Endothelial cell of hepatic sinusoid (primary cell): ENCODE measurements around the gene GLS.

Source experiments
- in situ Hi-C: cut with HindIII; loops from 2 replicates; pipeline ENCODE4 v1.10.0; 2017; ENCODE audit warnings: low sequenced_read_pairs

The GLS gene

DNA sequence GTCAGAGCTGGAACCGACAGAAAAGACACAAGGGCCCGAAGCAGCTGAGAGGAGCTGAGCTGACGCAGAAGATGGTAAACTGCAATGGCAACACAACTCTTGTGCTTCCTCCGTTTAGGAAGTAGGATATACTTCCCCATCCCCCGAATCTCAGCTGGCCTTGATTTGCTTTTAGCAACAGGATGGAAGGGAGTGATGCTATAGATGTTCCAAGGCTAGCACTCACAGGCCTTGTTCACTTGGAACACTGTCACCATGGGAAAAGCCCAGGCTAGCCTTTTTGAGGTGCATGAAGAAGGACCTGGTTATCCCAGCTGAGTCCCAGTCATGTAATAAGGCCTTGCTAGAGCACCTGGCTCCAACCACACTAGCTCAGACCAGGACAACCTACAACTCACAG, 107.3 kb downstream of the GLS start:
- in situ Hi-C loops = no loop called here

DNA sequence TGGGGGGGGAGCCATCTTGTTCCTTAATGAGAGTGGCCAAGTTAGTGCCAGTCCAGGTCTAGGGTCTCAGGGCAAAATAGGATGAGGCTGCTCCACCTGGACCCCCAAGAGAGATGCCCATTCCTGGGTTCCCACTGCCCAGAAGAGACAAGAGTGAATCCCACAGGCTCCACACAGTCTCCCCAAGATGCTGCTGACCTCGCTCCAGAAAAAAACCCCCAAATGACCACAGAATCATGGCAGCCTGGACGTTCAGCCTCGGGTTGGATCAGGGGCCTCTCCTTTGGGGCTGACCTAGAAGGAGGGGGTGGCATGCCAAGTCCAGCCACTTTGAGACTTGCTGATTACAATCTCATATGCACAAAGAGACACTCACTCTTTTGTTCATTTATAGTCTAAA, 108.3 kb downstream of the GLS start:
- in situ Hi-C loops = no loop called here

DNA sequence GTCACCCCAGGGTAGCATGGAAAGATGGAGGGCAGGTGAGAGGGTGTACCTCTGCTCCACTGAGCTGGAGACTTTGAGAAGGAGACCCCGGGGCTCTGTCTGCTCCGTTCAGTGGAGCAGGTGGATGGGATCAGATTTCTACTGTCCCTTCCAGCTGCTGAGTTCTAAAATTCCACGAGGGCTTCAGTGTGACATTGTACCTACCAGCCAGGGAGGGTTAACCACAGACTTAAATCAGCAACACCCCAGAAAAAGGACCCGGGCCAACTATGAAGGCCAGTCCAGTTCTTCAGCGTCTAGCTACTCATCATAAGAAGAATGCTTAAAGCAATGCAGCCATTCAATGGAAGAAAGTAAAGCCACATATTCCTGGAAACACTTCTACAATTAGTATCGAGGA, 109.5 kb downstream of the GLS start:
- in situ Hi-C loops = no loop called here

DNA sequence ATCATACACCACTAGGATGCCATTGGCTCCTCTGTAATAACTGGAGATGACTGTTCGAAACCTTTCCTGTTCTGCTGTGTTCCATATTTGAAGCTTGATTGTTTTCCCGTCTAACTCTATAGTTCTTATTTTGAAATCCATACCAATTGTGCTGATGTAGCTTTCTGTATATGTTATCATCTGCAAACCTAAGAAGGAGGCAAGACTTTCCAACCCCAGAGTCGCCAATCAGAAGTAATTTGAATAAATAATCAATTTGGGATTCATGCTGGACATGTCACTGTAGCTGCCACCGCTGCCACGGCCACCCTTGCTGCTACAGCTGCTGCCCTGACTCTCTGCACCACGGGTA, 112.6 kb downstream of the GLS start:
- in situ Hi-C loops = no loop called here

DNA sequence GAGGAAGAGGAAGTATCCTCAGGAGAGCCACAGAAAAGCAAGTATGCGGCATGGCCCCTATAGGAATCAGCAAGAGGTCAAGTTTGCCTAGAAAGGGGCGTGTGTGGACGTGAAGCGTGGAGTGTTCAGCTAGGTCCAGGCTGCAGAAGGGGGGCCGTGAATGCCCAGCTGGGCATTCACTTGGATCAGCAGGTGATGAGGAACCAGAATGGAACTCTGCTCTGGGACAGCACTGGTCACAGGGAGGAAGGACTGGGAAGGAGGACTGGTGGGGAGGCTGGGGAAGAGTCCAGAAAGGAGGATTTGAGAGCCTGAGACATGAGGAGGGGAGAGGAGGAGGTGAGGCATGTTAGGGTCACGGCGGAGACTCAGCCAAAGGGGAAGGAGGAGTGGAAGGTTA, 113.5 kb downstream of the GLS start:
- in situ Hi-C loops = no loop called here

DNA sequence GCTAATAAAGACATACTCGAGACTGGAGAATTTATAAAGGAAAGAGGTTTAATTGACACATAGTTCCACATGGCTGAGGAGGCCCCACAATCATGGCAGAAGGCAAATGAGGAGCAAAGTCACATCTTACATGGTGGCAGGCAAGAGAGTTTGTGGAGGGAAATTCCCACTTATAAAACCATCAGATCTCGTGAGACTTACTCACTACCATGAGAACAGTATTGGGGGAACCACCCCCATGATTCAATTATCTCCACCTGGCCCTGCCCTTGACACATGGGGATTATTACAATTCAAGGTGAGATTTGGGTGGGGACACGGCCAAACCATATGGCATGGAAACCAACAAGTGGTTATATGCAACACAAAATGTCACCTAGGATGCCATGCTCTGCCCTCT, 114.7 kb downstream of the GLS start:
- in situ Hi-C loops = loop anchor here (5.0 kb wide), 1 partner anchor 52 kb away; no protein-coding TSS in a partner anchor

DNA sequence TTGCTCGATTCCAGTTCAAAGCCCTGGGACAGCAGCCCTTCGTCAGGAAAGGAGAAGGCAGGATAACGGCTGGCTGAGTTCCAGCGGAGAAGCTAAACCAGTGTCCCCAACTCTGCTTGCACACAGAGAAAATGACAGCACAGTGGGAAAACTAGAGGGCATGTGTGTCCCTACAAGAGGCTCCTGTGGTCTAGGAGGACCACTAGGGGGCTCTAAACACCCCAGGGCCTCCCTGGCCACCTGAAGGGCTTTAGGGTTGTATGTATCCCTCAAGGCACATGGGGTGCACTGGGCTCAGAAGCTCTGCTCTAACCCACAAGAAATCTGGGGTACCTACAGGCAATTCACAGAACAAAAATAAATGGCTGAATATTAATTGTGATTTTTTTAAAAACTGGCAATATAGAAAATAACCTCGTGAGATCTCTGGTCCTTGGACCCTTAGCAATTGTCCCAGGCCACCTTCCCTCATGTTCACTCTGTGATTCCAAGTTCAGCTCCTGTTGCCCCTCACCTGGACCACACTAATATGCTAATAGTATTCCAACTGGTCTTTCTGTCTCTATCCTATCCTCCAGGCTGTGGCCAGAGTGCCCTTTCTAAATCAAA, 115.8 kb downstream of the GLS start:
- in situ Hi-C loops = loop anchor here (5.0 kb wide), 1 partner anchor 51 kb away; no protein-coding TSS in a partner anchor

DNA sequence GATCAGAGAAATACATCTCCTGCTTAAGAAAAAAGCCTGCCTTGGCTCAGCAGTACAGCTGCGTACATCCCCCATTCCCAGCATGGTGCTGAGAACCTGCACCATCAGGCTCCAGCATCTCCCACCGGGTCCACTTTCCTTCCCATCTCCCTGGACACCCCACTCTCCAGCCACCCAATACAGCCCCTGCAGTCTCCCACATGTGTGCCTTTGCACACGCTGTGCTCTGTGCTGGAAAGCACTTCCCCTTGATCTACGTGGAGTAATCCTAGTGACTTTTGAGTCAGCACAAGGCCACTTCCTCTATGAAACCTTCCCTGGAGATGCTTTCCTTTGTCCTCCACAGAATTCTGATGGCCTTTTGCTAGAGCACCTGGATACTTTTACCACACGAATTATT, 116.3 kb downstream of the GLS start:
- in situ Hi-C loops = loop anchor here (5.0 kb wide), 1 partner anchor 50 kb away; no protein-coding TSS in a partner anchor

DNA sequence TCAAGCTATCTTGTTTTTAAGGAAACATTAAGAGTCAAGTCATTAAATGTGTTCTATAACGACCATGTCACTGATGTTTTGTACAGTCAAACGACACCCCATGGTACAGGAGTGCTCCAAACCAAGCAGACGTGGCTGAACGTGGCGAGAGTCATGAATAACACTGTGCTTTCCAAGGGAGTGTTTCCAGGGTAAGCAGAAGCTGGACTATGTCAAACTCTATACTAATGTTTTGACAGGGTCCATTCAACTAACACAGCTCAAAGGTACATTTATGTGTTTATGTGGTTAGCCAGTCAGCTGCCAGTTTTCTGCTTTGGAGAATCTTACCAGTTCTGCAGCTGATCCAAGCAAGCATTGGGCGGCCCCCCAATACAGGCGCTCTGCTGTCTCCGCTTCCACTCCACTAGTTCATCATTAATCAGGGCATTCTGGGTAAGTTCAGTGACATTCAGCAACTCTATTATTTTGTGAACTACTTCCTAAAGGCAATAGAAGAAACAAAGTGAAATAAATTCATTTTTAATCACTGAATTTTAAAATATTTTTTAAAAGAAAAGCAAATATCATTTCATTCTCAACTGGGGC, 117.0 kb downstream of the GLS start:
- in situ Hi-C loops = loop anchor here (5.0 kb wide), 1 partner anchor 50 kb away; no protein-coding TSS in a partner anchor

DNA sequence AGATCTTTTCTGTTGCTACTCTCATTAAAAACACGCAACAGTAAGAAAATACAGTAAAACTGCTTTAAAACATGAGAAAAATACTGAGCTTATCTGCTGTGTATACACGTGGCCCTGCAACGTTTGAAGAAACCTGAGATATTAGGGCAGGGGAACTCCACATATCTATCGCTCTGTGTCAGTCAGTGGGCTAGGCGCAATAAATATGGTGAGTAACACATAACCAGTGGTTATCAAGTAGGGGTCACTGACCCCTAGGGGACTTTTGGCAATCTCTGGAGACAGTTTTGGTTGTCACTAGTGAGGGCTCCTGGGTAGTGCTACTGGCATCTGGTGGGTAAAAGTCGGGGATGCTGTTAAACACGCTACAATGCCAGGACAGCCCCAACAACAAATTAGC, 118.4 kb downstream of the GLS start:
- in situ Hi-C loops = loop anchor here (5.0 kb wide), 1 partner anchor 48 kb away; no protein-coding TSS in a partner anchor

DNA sequence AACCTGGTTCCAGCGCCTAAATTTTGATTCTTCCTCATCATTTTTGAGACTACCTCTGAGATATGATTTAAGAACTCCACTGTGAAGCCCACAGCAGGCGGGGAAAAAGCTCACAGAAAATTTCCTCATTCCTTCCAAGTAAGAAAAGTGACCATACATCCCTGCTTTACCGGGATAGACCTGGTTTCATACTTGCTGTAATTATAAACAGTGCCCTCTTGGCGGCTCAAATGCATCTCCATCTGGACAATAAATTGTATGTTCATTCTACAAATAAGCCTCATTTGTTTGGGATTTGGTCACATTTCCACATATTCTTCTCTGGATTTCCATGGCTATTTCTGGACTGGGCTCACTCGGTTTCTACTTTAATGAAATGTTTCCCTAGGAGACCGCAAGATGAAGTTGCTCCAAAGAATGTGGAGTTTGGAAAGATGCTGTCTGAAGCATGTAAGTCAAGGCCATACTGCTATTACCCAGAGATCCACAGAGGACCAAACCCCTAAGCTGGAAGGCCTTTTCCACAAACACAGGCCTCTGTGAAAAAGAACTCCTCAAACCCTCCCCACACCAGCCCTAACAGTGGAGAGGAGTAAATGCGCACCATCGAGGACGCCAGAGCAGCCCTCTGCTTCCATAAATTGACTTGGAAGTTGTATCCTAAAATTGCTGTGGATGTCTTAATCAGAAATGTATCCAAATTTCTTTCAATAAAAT, 119.5 kb downstream of the GLS start:
- in situ Hi-C loops = loop anchor here (5.0 kb wide), 1 partner anchor 47 kb away; no protein-coding TSS in a partner anchor

DNA sequence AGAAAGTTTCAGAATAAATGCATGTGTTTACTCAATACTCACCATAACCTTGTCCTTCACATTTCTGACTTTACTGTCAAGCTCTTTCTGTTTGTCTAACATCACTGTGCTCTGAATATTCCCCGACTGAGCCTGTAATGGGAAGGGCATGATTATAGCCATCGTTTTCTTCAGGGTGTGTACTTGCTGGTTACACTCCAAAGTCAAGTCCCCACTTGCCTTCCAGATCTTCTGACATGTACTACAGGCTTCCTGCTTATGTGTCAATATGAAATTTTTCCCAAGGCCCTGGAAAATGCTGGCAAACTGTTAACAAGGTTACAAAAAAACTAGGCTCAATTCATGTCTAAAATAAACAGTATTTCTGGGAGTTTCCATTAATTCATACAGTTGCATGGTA, 120.4 kb downstream of the GLS start:
- in situ Hi-C loops = no loop called here

DNA sequence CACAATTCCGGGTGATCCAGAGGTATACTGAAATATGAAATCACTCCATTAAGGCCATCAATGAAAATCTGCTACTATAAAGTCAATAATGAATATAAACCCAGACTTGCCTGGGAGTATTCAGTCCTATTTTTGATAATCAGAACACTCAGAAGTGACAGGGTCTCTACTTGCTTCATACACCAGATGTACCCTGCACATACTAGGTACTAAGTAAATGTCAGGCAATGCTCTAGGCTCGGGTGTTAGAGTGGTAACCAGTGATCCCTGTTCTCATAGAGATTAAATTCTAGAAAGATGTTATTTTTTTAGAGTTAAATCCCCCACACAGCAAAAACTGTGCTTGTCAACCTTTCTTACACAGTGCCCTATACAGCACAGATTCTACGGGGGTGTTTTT, 121.0 kb downstream of the GLS start:
- in situ Hi-C loops = no loop called here

DNA sequence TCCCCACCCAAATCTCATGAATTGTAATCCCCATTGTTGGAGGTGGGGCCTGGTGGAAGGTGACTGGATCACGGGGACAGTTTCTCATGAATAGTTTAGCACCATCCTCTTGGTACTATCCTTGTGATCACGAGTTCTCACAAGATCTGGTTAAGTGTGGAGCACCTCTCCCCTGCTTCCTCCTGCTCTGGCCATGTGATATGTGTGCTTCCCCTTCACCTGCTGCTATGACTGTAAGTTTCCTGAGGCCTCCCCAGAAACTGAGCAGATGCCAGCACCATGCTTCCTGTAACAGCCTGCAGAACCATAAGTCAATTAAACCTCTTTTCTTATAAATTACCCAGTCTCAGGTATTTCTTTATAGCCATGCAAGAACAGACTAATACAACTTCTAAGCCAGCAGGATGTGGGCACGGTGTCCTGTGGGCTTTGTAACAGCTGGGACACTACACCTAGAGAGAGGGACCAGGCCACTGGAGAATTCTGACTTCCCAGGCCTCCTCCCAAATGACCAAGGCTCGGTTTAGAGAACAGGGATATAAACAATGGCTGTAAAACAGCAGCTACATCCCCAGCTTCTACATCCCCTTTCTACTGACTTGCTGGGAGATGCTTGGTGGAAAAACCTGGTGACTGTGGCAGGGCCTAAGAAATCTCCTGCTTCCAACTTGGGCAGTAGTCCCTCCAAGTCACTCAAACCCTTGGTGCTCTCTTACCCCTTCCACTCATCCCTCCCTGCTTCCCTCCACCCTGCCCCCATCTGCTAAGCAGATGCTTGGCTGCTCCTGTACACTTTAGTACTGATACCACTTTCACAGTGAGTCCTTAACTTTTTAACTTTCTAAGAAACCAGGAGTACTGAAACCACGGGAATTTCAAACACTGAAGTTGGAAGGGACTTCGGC, 123.0 kb downstream of the GLS start:
- in situ Hi-C loops = no loop called here

DNA sequence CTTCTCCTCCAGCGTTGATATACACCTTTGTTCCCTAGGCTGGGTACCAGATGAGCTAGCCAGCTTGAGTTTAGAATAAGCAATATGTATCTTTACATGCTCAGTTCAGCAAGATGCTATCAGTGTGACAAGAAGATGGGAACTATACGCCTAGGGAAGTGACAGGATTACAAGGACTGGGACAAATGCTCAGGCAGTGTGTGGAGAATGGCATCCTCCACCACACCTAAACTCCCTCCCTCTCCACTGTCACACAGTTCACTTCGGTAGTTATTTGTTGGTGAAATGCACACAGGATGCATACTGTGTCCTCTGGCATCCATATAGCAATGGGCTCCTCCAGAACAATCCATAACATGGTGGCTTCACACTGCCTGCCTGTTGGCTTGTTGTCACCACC, 125.7 kb downstream of the GLS start:
- in situ Hi-C loops = no loop called here

DNA sequence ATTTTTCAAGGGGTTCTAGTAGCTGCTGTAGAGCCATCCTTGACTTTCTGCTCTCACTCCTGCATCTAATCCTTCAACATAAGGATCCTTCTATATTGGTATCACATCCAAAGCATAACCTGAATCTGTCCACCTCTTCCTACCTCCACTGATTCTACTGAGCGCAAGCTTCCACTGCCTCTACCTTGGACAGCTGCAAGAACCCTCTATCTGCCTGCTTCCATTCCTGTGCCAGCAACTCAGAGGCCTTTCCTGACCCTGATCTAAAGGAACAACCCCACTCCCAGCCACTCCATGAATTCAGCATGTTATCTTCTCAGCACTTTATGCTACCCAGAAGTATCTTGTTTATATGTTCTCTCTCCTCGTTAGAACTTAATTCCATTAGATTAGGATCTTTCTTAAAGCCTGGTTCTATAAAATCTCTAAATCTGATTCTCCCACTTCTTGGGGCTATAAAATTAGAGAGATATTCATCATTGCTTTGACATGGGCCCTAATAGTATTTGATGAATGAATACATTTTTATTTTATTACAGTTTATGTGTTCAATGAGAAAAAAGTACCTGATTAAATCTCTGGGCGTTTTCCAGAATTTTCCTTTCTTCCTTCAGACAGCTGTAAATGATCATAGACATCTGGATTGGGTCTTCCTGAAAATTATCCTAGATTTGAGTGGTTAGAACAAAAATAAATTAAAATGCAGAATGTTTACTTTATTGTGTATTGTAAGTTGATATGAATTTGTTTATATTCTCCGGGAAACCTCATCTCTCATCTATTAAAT, 126.6 kb downstream of the GLS start:
- in situ Hi-C loops = no loop called here

DNA sequence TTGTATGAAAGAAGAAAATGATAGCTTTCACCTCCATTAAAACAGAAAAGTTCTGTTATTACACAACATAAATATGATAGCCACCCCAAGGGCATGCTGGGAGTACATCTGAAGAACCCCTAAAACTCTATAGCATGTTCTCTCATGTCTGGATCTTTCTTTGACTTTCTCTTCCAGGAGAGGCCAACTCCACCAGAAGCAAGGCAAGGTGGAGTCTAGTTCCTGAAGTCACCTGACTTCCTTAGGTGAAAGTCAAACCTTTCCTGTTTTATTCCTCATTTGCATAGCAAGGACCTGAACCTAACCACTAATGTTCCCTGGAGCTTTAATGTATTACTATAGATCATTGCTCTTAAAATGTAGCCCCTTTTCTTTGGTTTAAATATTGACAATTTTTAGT, 127.7 kb downstream of the GLS start:
- in situ Hi-C loops = no loop called here

DNA sequence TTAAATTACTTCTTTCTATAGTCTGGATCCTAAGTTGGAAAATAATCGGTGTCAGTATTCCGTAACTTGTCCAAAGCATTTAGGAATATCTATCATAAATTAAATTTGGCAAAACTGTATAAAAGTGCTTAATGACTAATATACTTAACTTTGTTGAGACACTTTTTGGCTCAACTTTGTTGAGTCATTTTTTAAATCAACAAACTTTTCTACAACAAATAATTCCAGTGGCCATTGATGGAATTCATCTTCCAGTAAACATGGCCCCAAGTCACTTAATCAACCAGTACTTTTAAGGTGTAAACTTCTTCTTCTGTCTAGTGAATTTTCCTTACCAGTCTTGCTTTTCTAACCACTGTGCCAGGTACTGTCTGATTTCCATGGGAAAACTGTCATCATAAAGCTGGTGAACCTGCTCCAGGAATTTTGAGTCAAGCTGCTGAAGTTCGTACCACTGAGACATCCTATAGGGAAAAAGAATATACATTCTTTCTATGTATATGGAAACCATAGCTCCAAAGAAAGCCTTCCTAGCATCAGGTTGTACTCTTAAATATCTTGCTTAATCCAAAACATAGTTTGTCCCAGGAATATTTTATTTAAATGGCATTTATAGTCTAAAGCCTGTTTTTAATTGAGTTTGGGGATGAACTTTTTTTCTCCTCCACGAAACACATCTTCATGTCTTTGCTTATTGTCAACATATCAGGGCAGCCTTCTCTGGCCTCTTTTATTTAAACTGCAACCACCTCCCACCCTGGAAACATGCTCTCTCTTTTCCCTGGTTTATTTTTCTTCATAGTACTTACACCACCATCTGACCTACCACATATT, 129.1 kb downstream of the GLS start:
- in situ Hi-C loops = no loop called here
